Fibroblast of lung (primary cell): ENCODE data around the gene E2F6. TPM values are rescaled to one million over a fixed set of nuclear protein-coding genes. Genes with fewer than 3 reads are reported as not detected.

Source experiments
- DNase-seq, 2 donors: peaks; one replicate each; pipeline versions ENCODE4 v3.0.0 to v3.0.0-alpha.2; 2010; ENCODE audit warnings: low read depth in 2 of 2
- H2AFZ ChIP-seq: 2 replicates; pipeline ENCODE4 v1.5.1; 2012; ENCODE audit warnings: low read length, control low read depth, inconsistent platforms
- H3K27ac ChIP-seq: 2 replicates; pipeline ENCODE4 v1.5.1; 2011; ENCODE audit warnings: low read length, control low read depth; ENCODE audit not compliant: insufficient read depth
- H3K27me3 ChIP-seq: 2 replicates; pipeline ENCODE4 v1.5.1; 2011; ENCODE audit warnings: mild to moderate bottlenecking, low read length; ENCODE audit not compliant: control insufficient read depth, insufficient read depth
- H3K36me3 ChIP-seq: 2 replicates; pipeline ENCODE4 v1.5.1; 2011; ENCODE audit warnings: low read length; ENCODE audit not compliant: control insufficient read depth, insufficient read depth
- H3K4me1 ChIP-seq: 2 replicates; pipeline ENCODE4 v1.5.1; 2011; ENCODE audit warnings: low read length; ENCODE audit not compliant: control insufficient read depth, insufficient read depth; ENCODE audit errors: extremely low read depth
- H3K4me2 ChIP-seq: 2 replicates; pipeline ENCODE4 v1.5.1; 2011; ENCODE audit warnings: low read length, control low read depth; ENCODE audit not compliant: insufficient read depth; ENCODE audit errors: extremely low read depth
- H3K4me3 ChIP-seq, 4 experiments: fragments of 200-600 bp in 1 of 4; sonication (generic) in 1 of 4; replicated peaks in 1 of 4; 2 replicates each; pipeline ENCODE4 v1.5.1; 2011 to 2016; ENCODE audit warnings: low read length in 4 of 4, low read depth in 3 of 4, mild to moderate bottlenecking in 3 of 4, control low read depth in 2 of 4, inconsistent platforms in 1 of 4, mixed read lengths in 1 of 4; ENCODE audit not compliant: insufficient read depth in 1 of 4; ENCODE audit errors: control extremely low read depth in 1 of 4
- H3K79me2 ChIP-seq: 2 replicates; pipeline ENCODE4 v1.5.1; 2012; ENCODE audit warnings: mild to moderate bottlenecking, low read length, inconsistent platforms; ENCODE audit not compliant: control insufficient read depth, insufficient read depth
- H3K9ac ChIP-seq: 2 replicates; pipeline ENCODE4 v1.5.1; 2011; ENCODE audit warnings: mild to moderate bottlenecking, low read length, control low read depth; ENCODE audit not compliant: insufficient read depth
- H3K9me3 ChIP-seq: 2 replicates; pipeline ENCODE4 v1.5.1; 2012; ENCODE audit warnings: low read depth, low read length; ENCODE audit not compliant: control insufficient read depth, insufficient read depth
- H4K20me1 ChIP-seq: 2 replicates; pipeline ENCODE4 v1.5.1; 2011; ENCODE audit warnings: low read length; ENCODE audit not compliant: control insufficient read depth, insufficient read depth; ENCODE audit errors: extremely low read depth
- CTCF ChIP-seq, 2 donors: IDR thresholded peaks in 1 of 2; conservative IDR thresholded peaks in 1 of 2; 1 replicate in 1 of 2; 2 replicates in 1 of 2; pipeline ENCODE4 v1.5.1; 2011 to 2012; ENCODE audit warnings: low read length in 2 of 2, control low read depth in 1 of 2, inconsistent platforms in 1 of 2, low read depth in 1 of 2, mild to moderate bottlenecking in 1 of 2
- EZH2 ChIP-seq: IDR thresholded peaks from 2 replicates; pipeline ENCODE4 v1.5.1; 2012; ENCODE audit warnings: low read length, control low read depth, mild to moderate bottlenecking; ENCODE audit errors: missing control alignments
- polyA plus RNA-seq, 2 donors: library from polyadenylated mRNA; depleted of rRNA in 1 of 2; stranded (reverse) in 1 of 2; unstranded in 1 of 2; fragments of >200 nt; gene quantifications; 2 replicates each; pipeline ENCODE4 v1.2.1, GENCODE V29; 2011 to 2012; ENCODE audit warnings: missing spikeins in 1 of 2
- total RNA-seq: library from RNA; depleted of rRNA; stranded (reverse); fragments of >200 nt; gene quantifications from 2 replicates; pipeline ENCODE4 v1.2.1, GENCODE V29; 2014

The E2F6 gene
- total and polyA plus RNA-seq, 2 donors (not counting 1 experiment from before 2014, with no cell fraction given): 10.2 to 13.0 TPM

GRCh38 chr2:11481426-11481788 lies 15.4 kb upstream of the E2F6 start:
- no peak overlapping the region for H2AFZ ChIP-seq
- no peak overlapping the region for H3K27ac ChIP-seq
- H3K4me3 ChIP-seq: no peak overlapping the region
- H3K9me3 ChIP-seq: no peaks in the 10 kb centered on the region
- peaks cover 28% of the 10 kb centered on the region for H3K27me3 ChIP-seq
- no peak for DNase-seq
- no peak overlapping the region for H3K9ac ChIP-seq
- H3K4me1 ChIP-seq: no peaks in the 10 kb centered on the region
- no peak overlapping the region for H3K4me2 ChIP-seq
- H4K20me1 ChIP-seq: no peaks in the 10 kb centered on the region
- no peaks in the 10 kb centered on the region for H3K79me2 ChIP-seq
- no peaks in the 10 kb centered on the region for H3K36me3 ChIP-seq
- TF ChIP-seq EZH2 (no peak), CTCF (conservative IDR thresholded peaks at IDR 0.05 in 1 of 2, IDR thresholded peaks at IDR 0.05 in 1 of 2; ENCODE audit: low read depth in 1 of 2, low read length in 2 of 2) (no peak)

GRCh38 chr2:11480859-11481258 lies 14.9 kb upstream of the E2F6 start:
- H3K4me2 ChIP-seq: no peak overlapping the region
- H4K20me1 ChIP-seq: no peaks in the 10 kb centered on the region
- no peaks in the 10 kb centered on the region for H3K36me3 ChIP-seq
- no peak overlapping the region for H2AFZ ChIP-seq
- H3K9ac ChIP-seq: no peak overlapping the region
- H3K4me1 ChIP-seq: no peaks in the 10 kb centered on the region
- no peak for TF ChIP-seq CTCF (conservative IDR thresholded peaks at IDR 0.05 in 1 of 2, IDR thresholded peaks at IDR 0.05 in 1 of 2; ENCODE audit: low read depth in 1 of 2, low read length in 2 of 2)
- TF ChIP-seq EZH2: no peak
- DNase-seq: no peak
- H3K79me2 ChIP-seq: no peaks in the 10 kb centered on the region
- H3K27ac ChIP-seq: no peak overlapping the region
- H3K9me3 ChIP-seq: no peaks in the 10 kb centered on the region
- H3K4me3 ChIP-seq: no peak overlapping the region
- peaks cover 28% of the 10 kb centered on the region for H3K27me3 ChIP-seq

GRCh38 chr2:11480406-11480805 lies 14.4 kb upstream of the E2F6 start:
- no peak overlapping the region for H3K4me3 ChIP-seq
- H4K20me1 ChIP-seq: no peaks in the 10 kb centered on the region
- H3K27me3 ChIP-seq: peaks cover 28% of the 10 kb centered on the region

More at GRCh38 chr2:11480406-11480805, 14.4 kb upstream of the E2F6 start:
- Histone ChIP-seq H3K79me2 (no peaks in the 10 kb centered on the region), H2AFZ (no peak overlapping the region), H3K9me3 (no peaks in the 10 kb centered on the region), H3K4me1 (no peaks in the 10 kb centered on the region), H3K9ac (no peak overlapping the region), H3K4me2 (no peak overlapping the region), H3K27ac (no peak overlapping the region), H3K36me3 (no peaks in the 10 kb centered on the region)
- peak in 1 of 2 donors; percentile 29 for DNase-seq
- TF ChIP-seq EZH2 (no peak), CTCF (conservative IDR thresholded peaks at IDR 0.05 in 1 of 2, IDR thresholded peaks at IDR 0.05 in 1 of 2; ENCODE audit: low read depth in 1 of 2, low read length in 2 of 2) (no peak)
